ENCODE data around the gene SOX2.

SOX2 gene

DNA sequence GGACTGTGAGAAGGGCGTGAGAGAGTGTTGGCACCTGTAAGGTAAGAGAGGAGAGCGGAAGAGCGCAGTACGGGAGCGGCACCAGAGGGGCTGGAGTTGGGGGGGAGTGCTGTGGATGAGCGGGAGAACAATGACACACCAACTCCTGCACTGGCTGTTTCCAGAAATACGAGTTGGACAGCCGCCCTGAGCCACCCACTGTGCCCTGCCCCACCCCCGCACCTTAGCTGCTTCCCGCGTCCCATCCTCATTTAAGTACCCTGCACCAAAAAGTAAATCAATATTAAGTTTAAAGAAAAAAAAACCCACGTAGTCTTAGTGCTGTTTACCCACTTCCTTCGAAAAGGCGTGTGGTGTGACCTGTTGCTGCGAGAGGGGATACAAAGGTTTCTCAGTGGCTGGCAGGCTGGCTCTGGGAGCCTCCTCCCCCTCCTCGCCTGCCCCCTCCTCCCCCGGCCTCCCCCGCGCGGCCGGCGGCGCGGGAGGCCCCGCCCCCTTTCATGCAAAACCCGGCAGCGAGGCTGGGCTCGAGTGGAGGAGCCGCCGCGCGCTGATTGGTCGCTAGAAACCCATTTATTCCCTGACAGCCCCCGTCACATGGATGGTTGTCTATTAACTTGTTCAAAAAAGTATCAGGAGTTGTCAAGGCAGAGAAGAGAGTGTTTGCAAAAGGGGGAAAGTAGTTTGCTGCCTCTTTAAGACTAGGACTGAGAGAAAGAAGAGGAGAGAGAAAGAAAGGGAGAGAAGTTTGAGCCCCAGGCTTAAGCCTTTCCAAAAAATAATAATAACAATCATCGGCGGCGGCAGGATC lies at the start of gene SOX2:
SOX2 (plus strand) TSS at position 601 of the 811 bp plus-strand sequence. CDS start 436 bp downstream, outside the sequence.
- peak; percentile 97 for DNase-seq

DNA sequence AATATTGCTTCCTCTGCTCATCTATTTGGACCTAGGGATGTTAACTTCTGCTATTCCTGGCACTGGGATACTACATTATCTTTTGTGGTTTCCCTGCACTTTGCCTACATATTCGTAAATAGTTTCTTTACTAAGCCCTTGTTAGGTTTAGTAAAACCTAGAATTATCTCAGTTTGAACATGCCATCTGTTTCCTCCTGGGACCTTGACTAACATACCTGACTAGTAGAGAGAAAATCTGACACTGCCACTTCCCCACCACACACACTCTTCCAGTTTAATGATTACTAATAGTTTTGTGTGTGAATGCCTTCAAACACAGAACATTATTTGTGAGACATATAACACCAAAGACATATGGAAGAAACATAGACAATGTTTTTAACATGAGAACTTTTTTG lies 28.2 kb upstream of the SOX2 start:
- DNase-seq = no peak

GRCh38 chr3:181687190-181687589 lies 24.5 kb upstream of the SOX2 start:
- DNase-seq = peak; percentile 19

- no peak for DNase-seq
Measured at GRCh38 chr3:181687731-181688130, 24.0 kb upstream of the SOX2 start.

DNA sequence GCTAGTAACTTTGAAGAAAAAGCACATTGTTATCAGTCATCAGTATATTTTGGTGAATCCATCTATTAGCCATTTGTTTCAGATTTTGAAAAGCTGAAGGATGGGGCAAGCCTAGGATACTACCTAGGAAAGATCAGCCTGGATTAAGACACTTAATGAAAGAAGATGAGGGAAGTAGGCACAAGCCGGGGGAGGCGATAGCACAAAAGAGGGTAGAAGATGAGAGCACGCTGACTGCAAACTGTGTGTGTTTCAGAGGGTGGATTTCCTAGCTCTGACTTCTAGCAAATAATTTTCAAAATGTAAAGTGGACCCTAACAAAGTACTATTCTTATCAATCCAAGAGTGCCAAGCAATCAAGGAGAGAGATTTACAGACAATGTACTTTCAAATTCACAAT lies 22.2 kb upstream of the SOX2 start:
- DNase-seq = no peak

DNA sequence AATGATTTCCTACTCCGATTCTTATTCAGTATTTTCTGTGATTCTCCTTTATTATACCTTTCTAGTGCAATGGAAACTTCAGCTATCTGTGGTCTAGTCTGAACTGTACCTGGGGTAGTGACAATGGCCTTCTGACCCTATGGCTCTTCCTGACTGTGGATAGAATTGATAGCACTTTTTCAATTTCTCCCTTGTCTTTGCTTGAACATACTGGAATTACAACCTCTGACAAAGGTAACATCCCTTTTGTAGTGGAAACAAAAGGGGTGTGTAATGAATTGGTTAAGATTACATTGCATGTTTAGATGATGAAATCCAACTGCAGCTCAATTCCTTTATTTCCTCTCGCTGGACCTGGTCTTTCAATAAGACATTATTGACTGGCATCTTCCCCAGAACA lies 21.0 kb upstream of the SOX2 start:
- no peak for DNase-seq

GRCh38 chr3:181691901-181692300 lies 19.8 kb upstream of the SOX2 start:
- no peak for DNase-seq

DNA sequence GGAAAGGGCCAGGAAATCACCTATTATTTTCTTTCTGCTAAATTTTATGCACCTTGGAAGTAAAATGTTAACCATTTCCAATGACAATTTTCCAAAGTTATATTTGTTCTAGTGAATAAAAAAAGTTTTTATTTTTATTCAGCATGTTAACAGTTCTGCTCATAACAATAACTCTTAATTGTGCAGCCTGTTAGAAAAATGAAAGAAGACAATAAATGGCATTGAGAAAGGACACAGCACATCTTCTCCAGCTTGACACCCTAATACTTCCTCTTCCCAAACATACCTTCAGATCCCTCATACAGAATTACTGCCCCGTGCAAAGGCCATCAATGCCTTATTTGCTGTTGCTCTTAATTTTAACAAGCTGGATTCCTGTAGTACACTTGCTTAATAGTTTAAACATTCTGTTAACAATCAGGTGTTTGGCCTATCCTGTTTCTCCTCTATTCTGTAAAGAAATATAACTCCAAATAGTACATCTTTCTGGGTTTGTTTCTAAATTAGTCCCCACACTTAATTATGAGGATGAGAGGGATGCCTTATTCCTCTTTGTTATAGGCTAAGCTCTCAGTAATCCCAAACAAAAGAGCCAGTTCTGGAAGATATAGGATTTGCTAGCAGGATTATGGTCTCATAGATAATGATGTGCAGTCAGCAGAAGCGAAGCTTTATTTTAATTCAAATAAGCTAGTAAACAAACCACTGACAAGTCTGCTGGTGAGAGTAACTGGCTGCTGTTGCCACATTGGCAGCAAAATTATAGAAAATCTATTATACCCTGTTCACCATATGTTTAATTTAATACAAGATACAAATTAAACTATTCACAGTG lies 19.2 kb upstream of the SOX2 start:
- no peak for DNase-seq

- no peak for DNase-seq
Measured at GRCh38 chr3:181693280-181693679, 18.4 kb upstream of the SOX2 start.

GRCh38 chr3:181694805-181695660 lies 16.7 kb upstream of the SOX2 start:
- DNase-seq = no peak

- DNase-seq = no peak
Measured at GRCh38 chr3:181695661-181696491, 15.8 kb upstream of the SOX2 start.

DNA sequence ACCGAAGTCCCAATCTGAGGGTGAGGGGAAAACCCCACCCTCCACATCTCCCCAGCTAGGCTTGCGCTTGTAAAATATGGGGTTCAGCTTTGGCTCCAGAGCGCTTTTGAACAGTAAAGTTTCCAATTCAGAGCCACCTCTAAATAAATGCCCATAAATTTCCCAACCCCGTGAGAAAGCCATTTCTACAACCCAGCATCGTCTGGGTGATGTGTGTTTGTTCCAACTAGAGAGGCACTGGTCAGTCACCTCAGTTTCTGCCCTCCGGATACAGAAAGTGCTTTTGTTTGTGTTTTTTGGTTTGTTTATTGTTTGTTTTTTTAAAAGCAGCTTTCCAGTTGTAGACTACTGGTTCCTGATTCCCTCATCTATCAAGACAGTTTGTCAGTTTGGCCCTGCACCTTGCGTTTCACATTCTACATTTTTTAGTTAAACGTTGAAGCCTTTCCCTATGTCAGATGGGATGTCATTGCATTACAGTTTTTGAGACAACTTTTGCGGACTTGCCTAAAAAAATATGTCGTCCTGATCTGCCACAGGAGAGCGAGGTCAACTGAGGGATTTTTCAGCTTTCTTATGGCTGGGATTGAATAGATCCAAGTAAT lies 15.0 kb upstream of the SOX2 start:
- no peak for DNase-seq

GRCh38 chr3:181698263-181698954 lies 13.3 kb upstream of the SOX2 start:
- no peak for DNase-seq

GRCh38 chr3:181699171-181699903 lies 12.4 kb upstream of the SOX2 start:
- no peak for DNase-seq

GRCh38 chr3:181700168-181701087 lies 11.3 kb upstream of the SOX2 start:
- DNase-seq = peak; percentile 81

- no peak for DNase-seq
Measured at GRCh38 chr3:181701096-181701495, 10.6 kb upstream of the SOX2 start.

DNA sequence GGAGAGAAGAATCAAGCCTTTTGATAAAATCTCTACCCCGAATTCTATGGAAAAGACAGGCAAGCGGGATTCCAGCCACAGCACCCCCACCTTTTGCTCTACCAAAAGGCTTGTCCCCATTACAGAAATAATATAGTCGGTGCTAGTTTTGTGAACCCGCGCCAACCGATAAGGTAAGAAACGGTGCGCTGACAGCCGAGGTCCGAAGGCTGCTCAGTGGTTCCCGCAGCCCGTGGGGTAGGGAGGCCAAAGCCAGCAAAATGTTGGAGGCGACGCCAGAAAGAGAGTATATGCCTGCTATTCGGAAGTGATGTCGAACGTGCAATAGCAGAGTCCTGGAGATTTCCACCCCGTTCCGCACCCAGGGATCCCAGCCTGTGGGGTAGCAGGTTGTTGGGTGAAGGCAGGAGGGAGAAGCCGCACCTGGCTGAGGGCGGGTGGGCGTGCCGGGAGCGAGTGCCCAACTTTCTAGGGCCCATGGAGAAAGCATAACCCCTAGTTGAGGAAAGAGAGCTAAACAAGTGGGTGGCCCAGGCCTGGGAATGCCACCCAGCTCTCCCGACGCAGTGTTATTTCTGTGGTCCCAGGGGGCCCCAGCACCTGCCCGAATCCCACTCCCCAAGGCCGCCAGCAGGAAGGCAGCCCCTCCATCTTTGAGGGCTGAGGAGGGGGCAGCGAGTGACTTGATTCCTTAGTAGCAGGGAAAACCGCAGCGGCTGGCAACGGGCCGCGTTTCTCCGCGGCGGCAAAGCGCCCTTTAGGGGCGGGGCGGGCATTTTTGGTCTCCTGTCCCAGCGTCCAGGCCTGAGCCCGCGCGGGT lies 7.9 kb upstream of the SOX2 start:
- no peak for DNase-seq

- no peak for DNase-seq
Measured at GRCh38 chr3:181704421-181705085, 7.2 kb upstream of the SOX2 start.

Data from NCI-H345 (cell line).